SH-SY5Y (cell line): ENCODE data around the gene GPC5.

Experiments used
- GATA2 ChIP-seq: IDR thresholded peaks from 2 replicates; pipeline ENCODE4 v1.6.1; 2011; ENCODE audit warnings: mild to moderate bottlenecking, low read depth, low read length
- GATA3 ChIP-seq: IDR thresholded peaks from 2 replicates; pipeline ENCODE4 v1.6.1; 2011; ENCODE audit warnings: low read depth, mild to moderate bottlenecking, low read length, moderate library complexity

DNA sequence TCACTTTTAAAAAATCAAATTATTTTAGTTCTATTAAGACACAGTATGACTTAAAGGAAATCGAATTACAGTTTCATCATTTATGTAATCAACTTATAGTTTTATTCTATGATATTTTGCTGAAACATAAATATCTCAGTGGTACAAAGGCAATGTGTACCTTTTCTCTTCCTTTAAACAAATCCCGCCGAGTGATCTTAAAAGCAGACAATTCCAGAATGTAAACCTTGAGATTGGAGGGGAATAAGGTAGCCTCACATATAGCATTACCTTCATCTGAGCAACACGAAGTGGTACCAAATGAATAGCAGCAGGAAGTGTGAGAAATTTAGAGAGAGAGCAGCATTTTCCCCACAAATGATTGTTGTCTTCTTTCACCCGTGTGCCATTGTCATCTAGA is 986.0 kb downstream of the GPC5 start:
- no peak for TF ChIP-seq GATA3
- TF ChIP-seq GATA2: no peak
